DMS79 treated with DMSO at 0.1 percent for 48 hours (cell line): Measurements from ENCODE around the gene IGFBP5.

Experiments used
- DNase-seq: peaks from one replicate; lab custom pipeline; 2025; lab: John Stamatoyannopoulos, UW

IGFBP5 gene

GRCh38 chr2:216643986-216644659 is 51.2 kb downstream of the IGFBP5 start:
- DNase-seq, result no peak

DNA sequence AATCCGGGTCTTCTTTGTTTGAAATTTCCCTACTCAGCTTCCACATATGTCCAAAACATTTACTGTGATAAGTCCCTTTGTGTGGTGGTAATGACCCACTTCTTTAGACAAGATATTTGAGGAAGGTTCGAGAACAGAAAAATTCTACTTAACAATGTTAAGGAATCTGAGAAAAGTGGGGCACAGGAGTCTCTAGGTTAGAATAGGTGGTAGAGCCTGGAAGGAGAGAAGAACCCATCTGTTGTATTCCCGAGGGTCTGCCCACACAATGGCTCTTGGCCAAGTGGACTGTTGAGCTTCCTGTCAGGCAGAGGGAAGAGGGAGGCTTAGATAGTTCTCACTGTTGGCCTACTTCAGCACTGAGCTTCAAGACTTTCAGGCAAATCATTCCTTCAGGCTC is 57.9 kb downstream of the IGFBP5 start:
- DNase-seq, result no peak

DNA sequence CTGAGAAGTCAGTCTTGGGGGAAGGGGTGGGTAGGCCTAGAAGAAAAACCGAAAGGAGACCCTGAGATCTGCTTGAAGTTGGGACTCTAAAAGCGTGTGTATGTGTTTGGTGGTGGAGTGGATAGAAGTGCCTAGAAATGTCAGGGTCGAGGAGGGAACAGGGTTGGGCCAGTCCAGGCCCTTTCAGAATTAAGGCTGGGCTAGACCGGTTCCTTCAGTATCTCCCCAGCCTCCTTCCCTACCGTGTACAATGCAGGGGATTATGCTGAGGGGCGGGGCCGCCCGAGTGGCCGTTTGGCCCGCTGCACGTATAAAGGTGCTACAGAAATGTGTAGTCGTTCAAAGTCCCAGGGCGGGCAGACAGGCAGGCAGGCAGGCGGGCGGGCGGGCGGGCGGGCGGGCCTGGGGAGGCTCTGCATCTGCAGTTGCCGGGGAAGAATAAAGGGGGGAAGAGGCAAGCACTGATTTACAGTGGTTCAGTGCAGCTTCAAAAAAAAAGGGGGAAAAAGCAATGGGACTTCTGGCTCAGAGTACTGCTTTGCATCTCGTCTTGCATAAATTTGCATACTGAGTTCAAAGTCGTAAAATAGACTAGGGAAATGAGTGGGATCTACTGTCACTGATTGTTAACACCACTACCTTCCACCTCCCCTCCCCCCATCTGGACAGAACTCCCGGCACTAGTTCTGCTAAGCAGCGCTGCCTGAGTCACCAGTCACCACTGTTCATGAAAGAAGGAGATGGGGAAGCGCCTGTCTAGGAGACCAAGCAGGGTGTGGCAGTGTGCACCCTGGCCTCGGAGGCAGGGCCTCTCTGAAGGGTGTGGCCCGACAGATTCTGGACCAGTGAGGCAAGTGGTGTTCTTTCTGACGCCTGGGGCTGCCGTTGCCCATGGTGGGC is 58.5 kb downstream of the IGFBP5 start:
- peak; percentile 72 for DNase-seq

DNA sequence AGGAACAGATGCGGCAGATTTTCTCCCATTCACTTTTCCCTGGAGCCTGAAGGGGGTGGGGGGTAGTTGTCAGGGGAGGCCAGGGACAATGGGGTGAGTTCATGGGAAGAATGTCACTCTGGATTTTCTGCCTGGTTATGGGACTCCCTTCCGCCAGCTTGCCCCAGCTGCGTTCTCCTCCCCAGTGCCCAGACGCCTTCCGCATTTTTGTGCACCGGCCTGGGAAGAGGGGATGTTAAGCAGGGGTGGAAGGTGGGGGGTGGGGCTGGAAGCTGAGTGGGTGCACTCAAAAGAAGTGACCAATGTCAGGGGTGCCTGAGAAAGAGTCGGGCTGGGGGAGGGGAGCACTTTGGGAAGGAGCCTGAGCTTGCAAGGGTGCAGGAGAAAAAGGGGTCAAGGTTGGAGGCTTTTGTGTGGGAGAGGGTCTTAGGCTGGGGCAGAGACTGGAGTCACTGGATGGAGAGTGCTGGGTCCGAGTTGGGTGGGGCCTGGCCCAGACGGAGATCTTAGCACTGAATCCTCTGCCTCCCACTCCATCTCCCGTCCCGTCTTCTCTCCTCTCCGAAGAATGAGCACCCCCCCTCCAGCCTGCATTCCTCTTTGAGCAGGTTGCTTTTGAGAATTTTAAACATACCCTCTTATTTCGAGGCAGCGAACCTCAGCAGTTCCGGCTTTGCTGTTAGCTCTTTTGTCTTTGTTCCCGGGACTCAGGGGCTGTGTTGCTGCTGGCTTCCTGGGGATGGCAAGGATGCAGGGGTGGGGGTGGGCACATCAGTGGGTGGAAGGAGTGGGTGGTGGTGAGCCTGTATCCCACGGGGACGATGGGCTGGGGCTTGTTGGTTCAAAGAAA is 59.4 kb downstream of the IGFBP5 start:
- DNase-seq, result peak; percentile 28

DNA sequence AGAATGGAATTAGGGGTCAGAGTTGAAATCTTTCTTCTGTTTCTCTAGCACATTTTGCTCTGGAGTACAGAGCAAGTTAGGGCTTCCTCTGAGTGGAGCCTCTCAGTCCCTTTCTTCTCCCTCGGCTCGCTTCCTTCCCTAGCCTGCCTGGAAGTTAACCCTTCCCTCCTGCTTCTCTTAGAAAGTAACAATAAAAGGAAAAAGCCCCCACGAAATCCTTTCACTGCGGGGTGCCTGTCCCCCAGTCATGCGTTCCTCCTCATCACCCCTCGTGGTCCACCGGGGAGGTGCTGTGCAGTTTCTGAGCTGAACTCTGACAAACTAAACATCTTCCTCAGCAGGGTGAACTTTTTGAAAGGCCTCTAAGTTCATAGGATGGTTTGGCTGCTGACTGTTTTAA is 60.2 kb downstream of the IGFBP5 start:
- DNase-seq, result peak; percentile 7

- no peak for DNase-seq
Measured at GRCh38 chr2:216634370-216635148, 60.8 kb downstream of the IGFBP5 start.

- peak; percentile 35 for DNase-seq
Measured at GRCh38 chr2:216633616-216634369, 61.6 kb downstream of the IGFBP5 start.

- peak; percentile 48 for DNase-seq
Measured at GRCh38 chr2:216632952-216633615, 62.3 kb downstream of the IGFBP5 start, which contains the start of gene IGFBP2. Gene IGFBP2 (plus strand): TSS chr2:216633420. CDS start chr2:216633524, 104 bp downstream.

- DNase-seq, result no peak
Measured at GRCh38 chr2:216632346-216632951, 62.9 kb downstream of the IGFBP5 start.

DNA sequence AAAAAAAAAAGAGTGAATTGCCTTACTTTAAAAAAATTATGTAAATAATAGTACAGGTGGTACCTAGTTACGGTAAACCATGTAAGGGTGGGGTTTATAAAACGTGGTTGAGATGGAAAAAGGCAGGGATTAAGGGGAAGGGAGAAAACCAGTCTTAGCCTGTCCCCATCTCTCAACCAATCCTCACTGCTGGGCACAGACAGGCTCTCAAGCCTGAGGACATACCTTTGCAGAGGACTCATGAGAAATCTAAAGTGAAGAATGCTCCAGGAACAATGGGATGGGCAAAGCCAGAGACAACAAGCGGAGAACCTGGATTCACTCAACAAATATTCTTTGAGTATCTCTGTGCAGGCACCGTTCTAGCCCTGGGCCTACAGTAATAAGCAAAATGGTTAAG is 65.6 kb downstream of the IGFBP5 start:
- no peak for DNase-seq

DNA sequence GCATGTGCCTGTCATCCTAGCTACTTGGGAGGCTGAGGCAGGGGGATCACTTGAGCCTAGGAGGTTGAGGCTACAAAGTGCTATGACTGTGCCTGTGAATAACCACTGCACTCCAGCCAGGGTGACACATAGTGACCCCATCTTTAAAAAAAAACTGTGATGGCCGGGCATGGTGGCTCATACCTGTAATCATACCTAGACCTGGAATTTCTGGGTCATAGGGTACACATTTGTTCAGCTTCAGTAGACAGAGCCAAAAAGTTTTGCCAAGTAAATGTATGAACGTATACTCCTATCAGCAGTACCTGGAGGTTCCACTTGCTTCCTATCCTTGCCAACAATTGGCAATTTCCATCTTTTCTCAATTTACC is 68.5 kb downstream of the IGFBP5 start:
- DNase-seq, result no peak

DNA sequence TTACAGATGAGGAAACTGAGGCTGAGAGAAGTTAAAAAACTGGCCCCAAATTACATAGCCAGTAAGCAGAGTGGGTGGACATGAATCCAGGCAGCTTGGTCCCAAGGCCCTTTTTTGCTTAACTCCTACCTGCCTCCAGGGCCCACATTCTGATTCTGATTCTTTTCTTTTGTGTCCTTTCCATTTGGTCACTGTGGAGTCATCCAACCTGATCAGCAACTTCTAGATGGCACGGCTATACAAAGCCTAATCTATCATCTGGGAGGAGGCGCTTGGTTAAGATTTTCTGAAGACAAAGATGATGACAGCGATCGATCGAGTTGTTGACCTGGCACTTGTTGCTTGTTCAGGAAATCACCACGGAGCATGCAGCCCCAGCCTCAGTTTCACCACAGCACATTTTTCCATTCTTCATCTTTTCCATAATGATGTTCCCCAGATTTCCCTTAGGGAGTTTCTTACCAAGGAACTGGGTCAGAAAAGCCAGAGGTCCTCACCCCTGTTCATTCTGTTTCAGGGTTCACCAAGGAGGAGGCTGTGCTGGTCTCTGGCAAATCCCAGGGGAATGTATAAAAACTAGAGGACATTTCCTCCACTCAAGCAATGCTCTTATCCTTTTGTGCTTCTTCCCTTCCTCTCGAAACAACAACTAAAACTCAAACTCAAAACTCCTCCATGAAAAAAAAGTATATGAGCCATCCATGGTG is 69.0 kb downstream of the IGFBP5 start:
- no peak for DNase-seq

DNA sequence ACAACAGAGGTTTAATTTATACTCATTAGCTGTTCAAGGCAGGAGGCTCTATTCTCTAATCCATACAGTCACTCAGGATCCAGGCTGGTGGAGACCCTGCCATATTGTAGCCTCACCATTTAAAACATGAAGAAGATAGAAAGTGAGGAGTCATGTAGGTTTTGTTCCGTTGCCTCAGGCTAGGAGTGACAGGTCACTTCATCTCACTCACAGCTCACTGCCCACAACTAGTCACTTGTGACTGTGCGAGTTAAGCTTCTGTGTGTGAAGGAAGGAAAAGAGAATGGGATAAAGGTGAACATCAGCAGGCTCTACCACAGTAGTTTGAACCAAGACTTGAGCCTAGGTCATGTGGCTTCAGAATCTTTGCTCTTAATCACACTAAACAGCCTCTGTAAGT is 71.1 kb downstream of the IGFBP5 start:
- DNase-seq, result no peak

DNA sequence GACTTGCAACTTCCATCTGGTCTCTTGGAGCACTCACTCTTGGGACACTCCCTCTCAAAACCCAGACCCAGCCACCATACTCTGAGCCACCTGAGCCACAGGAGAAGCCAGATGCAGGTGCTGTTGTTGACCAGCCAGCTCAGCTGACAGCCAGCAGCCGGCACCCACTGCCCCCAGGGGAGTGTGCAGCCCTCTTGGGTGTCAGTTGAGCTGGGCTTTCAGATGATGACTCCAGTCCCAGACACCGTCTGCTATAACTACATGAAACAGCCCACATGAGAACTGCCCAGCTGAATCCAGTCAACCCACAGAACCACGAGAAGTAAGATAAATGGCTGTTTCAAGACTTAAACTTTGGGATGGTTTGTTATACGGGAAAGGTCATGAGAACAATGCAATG is 72.8 kb downstream of the IGFBP5 start:
- DNase-seq, result no peak
